Lung microvascular endothelial cell (primary cell): ENCODE measurements around the gene XRCC4. TPM values are rescaled to one million over a fixed set of nuclear protein-coding genes. Genes with fewer than 3 reads are reported as not detected.
"Not testable (repeated sequence)": the region's sequence is repeated elsewhere in the genome, so short reads cannot be mapped to it uniquely, and the experiment has no call there.

Source experiments
- DNase-seq, 2 donors: peaks; one replicate each; pipeline versions ENCODE4 v3.0.0 to v3.0.0-alpha.2; 2010; ENCODE audit warnings: low read depth in 2 of 2
- total RNA-seq: library from RNA; depleted of rRNA; stranded (reverse); fragments of >200 nt; gene quantifications from 2 replicates; pipeline ENCODE4 v1.2.1, GENCODE V29; 2014

The XRCC4 gene
- total RNA-seq = 2.0 and 3.5 TPM in 2 replicates

DNA sequence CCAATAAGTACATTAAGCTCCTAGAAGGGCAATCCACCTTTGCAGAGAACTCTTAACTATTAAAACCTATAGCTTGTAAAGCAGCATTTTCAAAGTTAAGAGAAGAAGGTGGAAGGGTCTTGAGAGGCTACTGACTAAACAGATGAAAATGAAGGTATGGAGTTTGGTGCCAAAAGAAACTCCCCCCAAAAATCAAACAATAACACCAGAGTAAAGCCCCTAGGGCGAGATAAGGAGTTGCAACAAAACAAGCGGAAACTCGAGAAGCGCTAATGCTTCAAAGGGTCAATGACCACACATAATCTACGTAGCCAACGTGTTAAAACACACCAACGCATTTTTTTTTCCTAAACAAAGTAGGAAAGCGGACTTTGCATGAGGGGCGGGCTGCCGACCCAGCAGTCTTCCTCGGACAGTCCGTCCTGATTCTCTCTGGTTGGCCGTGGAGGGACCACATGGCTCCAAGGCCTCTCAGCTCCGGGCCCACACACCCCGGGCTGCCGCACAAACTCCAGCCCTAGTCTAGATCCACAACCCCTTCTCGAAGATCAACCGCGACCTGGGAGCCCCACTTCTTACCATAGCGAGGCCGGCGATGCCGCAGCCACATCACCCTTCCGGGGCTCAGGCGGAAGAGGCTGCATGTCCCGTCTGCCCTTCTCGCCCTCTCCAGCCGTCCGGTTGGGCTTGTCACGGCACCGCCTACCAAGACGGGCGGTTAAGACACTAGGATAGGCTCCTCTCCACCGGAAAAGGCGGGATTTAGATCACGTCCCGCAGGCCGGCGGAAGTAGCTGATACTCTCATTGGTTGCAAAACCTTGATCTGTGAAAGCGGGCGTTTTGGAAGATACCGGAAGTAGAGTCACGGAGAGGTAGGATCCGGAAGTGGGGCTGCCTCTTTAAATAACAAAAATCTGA is at the start of gene XRCC4, which contains the start of gene TMEM167A:
Gene XRCC4 (plus strand): TSS at position 806 of the 920 bp plus-strand sequence. CDS start 27,373 bp downstream, outside the sequence.
Gene TMEM167A (minus strand): TSS at position 653 of the 920 bp plus-strand sequence. CDS start 71 bp downstream, at position 582.
- DNase-seq = peak; percentile 98 to 99

GRCh38 chr5:83029912-83030311 is 47.4 kb upstream of the XRCC4 start:
- peak in 1 of 2 donors; percentile 7 for DNase-seq

DNA sequence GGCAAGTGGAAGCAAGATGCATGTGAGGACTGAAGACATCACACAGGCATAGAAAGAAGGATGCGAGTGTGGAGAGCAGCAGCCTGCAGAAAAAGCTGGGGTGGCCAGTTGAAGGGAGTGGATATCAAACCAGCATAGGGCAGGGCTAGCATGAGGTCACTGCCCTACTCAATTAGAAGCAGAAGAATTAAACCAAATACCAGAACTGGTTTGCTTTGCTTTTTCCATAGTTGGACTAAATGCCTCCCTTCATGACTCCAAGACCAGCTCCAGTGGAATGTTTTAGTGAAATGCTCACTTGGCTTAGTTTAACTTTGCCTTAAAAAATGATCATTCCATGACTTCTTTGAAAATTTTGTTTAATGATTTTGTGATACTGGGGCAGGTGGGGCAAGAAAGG is 46.0 kb upstream of the XRCC4 start:
- DNase-seq = no peak

- no peak for DNase-seq
These were observed 43.3 kb upstream of the XRCC4 start for GRCh38 chr5:83034036-83034435.

DNA sequence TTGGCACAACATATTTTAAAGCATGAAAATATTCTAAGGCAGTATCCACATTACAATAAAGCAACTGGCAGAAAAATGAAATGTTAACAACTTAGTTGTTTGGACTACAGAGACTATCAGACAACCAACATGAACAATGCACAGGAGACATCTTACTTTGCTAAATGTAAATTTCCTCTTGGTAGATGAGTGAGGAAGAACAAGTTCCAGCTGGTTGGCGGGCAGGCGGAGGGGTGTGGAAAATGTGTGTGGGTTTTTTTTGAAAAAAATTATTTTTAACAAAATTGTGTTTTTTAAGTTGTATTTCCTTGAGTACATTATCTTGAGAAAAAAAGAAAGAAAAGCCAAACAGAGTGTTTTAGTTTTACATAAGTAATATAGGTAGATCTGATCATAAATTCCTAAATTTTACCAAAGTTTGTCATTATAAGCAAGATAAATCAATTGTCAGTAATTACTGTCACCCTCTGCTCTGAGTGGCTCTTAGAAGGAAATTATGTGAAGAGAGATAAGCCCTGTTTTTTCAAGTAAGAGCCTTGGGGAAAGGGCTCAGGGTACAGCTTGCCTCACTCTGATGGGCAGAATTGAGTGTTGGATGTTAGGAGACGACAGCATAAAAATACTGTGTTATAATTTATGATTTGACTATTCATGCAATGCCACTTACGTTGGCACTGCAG is 42.7 kb upstream of the XRCC4 start:
- no peak for DNase-seq

DNA sequence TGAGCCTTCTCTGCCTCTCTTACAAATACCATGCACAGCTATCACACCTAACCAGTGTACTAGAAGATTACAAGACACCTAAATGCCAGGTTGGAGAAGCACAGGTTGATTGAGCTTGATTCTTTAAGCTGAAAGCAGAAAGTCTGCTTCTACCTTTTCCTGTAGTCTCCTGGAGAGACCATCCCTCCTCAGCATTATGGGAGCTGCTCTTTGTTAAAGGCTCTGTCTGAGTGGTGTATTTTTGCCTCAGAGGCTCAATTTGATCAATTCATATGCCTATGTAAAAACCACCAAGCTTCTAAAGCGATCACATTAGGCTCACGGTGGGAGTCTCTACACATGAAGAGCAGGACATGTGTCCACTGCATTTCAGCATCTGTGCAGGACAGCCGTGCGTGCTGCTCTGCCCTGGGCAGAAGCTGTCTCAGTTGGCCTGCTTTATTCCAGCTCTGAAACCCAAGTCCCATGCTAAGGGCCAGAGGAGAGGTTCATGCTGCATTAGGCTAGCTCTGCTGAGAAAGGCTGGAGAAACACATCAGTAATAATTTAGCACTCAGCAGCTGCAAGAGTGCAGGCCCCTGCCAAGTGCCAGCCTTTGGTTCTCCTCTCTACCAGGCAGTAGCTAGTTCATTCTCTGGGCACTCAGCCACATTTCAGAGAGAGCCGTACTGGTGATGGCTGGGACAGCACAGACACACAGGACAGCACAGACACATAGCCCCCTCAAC is 41.8 kb upstream of the XRCC4 start:
- no peak for DNase-seq

- no peak for DNase-seq
These were observed 40.3 kb upstream of the XRCC4 start for GRCh38 chr5:83036991-83037575.

GRCh38 chr5:83038924-83039323 is 38.4 kb upstream of the XRCC4 start:
- no peak for DNase-seq

DNA sequence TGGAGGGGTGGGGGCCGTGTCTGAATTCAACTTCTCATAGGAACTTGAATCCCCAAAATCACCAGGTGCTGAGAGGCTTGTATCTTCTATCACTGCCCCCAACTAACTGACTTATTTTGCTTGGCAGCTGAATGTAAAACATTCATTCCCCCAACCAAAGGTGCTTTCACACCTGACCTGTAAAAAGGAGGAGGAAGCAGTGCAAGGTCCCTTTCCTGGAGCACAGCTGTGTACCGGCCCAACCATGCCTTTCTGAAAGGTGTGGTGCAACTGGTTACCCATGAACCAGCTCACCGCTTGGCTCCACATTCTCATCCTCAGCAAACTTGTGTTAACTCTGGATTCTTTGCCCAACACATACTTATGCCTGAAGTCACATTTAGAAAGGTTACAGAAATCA is 34.8 kb upstream of the XRCC4 start:
- no peak for DNase-seq

DNA sequence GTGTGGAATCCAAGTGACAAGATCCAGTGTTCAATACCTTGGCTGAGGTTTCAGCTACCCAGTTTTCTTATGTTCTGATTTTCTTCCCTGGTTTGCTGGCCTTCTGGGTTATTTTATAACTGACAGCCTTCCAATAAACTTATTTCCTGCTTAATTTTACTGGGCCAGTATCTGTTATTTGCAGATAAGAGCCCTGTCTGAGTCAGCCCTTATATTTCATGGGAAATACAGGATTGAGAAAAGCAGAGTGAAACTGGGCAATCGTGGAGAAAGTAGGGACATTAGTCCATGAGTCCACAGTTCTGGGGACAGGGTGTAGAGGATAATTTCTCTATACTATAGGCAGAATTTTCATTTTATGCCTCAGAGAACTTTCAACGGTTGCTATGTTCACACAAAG is 32.4 kb upstream of the XRCC4 start:
- DNase-seq = no peak

- DNase-seq = peak in 1 of 2 donors; percentile 19
These were observed 29.1 kb upstream of the XRCC4 start for GRCh38 chr5:83048277-83048676.

- no peak for DNase-seq
These were observed 28.5 kb upstream of the XRCC4 start for GRCh38 chr5:83048811-83049210.

DNA sequence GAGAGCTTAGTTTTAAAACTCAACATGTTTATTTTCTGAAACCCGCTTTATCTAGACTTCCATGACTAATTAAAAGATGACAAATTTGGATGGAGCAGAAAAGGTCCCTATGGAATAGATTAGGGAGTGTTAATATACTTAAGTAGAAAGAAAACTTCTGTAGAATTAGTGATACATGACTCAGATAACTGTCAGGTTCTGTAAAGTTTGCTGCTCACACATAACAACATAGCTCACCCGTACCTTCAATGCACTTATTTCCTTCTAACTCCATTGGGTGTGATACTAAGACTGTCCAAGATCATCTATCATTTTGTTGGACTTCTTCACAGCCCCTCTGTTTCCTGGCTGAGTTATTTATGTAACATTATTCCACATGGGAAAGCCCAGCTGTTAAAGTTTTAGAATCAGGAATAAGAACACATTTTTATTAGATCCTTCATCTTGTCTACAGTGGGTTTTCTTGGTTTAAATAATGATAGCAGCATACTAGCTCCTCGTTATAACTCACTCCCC is 27.9 kb upstream of the XRCC4 start:
- no peak for DNase-seq

DNA sequence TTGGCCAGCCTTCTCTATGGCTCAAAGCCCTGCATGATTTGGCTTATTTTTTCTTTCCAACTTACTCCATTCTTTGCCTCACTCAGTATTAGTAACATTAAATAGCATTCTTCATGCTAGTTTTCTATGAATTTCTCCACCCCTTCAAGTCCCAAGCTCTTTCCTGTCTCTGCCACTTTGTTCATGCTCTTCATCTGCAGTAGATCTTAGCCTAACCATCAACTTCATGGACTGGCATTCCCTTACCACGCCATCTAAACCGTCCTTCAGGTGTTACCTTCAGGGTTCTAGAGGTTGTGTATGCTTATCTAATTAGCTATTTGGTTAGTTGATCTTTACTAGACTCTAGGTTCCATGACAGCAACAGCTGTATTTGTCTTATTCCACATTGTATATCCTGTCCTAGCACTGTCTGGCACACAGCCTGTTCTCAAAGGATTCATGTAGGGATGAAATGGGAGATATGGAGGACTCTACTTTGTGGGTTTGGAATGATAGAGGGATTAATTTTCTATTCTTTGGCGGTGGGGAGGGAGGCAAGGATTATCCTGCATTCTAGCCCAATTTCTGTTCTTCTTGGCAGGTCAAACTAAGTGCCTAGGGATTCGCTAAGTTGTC is 26.5 kb upstream of the XRCC4 start:
- no peak for DNase-seq

GRCh38 chr5:83055166-83055565 is 22.2 kb upstream of the XRCC4 start:
- no peak for DNase-seq

GRCh38 chr5:83058726-83059125 is 18.6 kb upstream of the XRCC4 start:
- DNase-seq = no peak

DNA sequence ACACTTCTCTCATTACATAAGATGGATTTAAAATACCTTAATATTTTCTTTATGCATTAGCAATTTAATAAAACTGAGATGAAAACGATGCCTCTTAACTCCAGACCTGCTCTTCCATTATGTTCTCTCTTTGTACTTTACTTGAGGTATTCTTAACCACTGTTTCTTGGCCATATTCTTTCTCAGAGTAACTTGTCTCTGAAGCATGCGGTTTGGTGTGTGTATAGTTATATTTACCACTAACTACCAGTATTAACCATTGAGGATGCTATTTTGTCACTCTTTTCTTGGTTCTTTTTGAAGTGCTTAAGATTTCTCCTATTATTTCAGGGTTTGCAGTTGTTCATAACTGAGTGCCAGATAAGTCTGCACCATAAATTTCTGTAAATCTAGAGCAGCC is 18.0 kb upstream of the XRCC4 start:
- DNase-seq = no peak

- no peak for DNase-seq
These were observed 10.7 kb upstream of the XRCC4 start for GRCh38 chr5:83066548-83067110.

DNA sequence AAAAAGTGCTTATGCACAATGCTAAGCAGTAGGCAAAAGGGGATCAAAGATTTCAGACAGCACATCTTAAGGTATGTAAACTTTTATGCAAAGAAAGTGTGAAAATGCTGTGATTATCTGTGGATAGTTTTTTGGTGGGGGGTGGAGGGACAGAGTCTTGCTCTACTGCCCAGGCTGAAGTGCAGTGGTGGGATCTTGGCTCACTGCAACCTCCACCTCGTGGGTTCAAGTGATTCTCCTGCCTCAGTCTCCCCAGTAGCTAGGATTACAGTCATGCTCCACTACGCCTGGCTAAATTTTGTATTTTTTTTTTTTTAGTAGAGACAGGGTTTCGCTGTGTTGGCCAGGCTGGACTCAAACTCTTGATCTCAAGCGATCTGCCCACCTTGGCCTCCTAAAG is 10.0 kb upstream of the XRCC4 start:
- not testable (repeated sequence) for DNase-seq

- no peak for DNase-seq
These were observed 8.1 kb upstream of the XRCC4 start for GRCh38 chr5:83069096-83069799.
